ENCODE data around the gene MT4. TPM values are rescaled to one million over a fixed set of nuclear protein-coding genes. Genes with fewer than 3 reads are reported as not detected.

The MT4 gene
- total and polyA plus RNA-seq, 2 donors (not counting 3 experiments of a cell fraction or from before 2014, with no cell fraction given): not detected

GRCh38 chr16:56515665-56516064, 49.2 kb upstream of the MT4 start:
- peaks cover 3% of the 10 kb centered on the region for H3K79me2 ChIP-seq (ENCODE audit: control insufficient read depth, insufficient read depth, low read length)
- dilution Hi-C loops (cut with MboI; ENCODE audit: extremely low pct_ligation_motif_present, low sequenced_read_pairs) (no loop called here), intact Hi-C loops (cut with micrococcal nuclease) (loop anchor here (2.0 kb wide), 1 partner anchor 61 kb away; no protein-coding TSS in a partner anchor)
- H3K36me3 ChIP-seq (ENCODE audit: control insufficient read depth in 2 of 2, extremely low read depth in 1 of 2, insufficient read depth in 2 of 2, low read length in 2 of 2): no peaks in the 10 kb centered on the region
- no peaks in the 10 kb centered on the region for H3K9me3 ChIP-seq (replicated peaks; ENCODE audit: control insufficient read depth, insufficient read depth, low read length)
- H2AFZ ChIP-seq (ENCODE audit: low read depth, low read length): no peak overlapping the region
- no peak for TF ChIP-seq JUN (IDR thresholded peaks at IDR 0.05; ENCODE audit: borderline replicate concordance, insufficient read depth, insufficient read length, low read depth)
- no peak for TF ChIP-seq POLR2A (IDR thresholded peaks at IDR 0.05; ENCODE audit: low read depth, low read length)
- no peak for TF ChIP-seq FOS (IDR thresholded peaks at IDR 0.05; ENCODE audit: borderline replicate concordance, insufficient read depth, low read length)
- TF ChIP-seq MYC (IDR thresholded peaks at IDR 0.05; ENCODE audit: low read depth, low read length): no peak
- TF ChIP-seq MAX (IDR thresholded peaks at IDR 0.05; ENCODE audit: insufficient read depth, insufficient read length): no peak
- TF ChIP-seq GATA2 (IDR thresholded peaks at IDR 0.05; ENCODE audit: insufficient read depth, insufficient read length, low read depth, low read length): no peak
- TF ChIP-seq CTCF (IDR thresholded peaks at IDR 0.05; ENCODE audit: extremely low read depth in 1 of 2, insufficient read depth in 1 of 2, low read depth in 1 of 2, low read length in 2 of 2): no peak
- TF ChIP-seq POLR2AphosphoS5 (IDR thresholded peaks at IDR 0.05; ENCODE audit: insufficient read depth, low read depth, low read length): no peak
- TF ChIP-seq EZH2 (IDR thresholded peaks at IDR 0.05; ENCODE audit: borderline replicate concordance, low read depth, low read length, severe bottlenecking): no peak
- H3K4me3 ChIP-seq (replicated peaks in 1 of 3; ENCODE audit: insufficient read depth in 1 of 3, low read depth in 1 of 3, low read length in 3 of 3): no peak overlapping the region
- no peak overlapping the region for H3K4me2 ChIP-seq (ENCODE audit: insufficient read depth, low read length)
- CTCF ChIA-PET: interaction anchor here (3.0 to 4.1 kb wide), 2 partner anchors 85 to 186 kb away, joined by 12 to 35 read pairs; no protein-coding TSS in a partner anchor
- H3K9me1 ChIP-seq (replicated peaks; ENCODE audit: control insufficient read depth, extremely low read depth, insufficient read depth, low read length): no peaks in the 10 kb centered on the region
- DNase-seq (ENCODE audit: low read depth, low spot score) (no peak), FAIRE-seq (no peak)
- no TSS peak for BruUV-seq (replicated peaks)
- H4K20me1 ChIP-seq (replicated peaks; ENCODE audit: control insufficient read depth, extremely low read depth, insufficient read depth, low read length): no peaks in the 10 kb centered on the region
- POLR2A ChIA-PET: no interaction called here
- H3K27ac ChIP-seq (ENCODE audit: insufficient read depth, low read depth, low read length): no peak overlapping the region
- no peaks in the 10 kb centered on the region for H3K27me3 ChIP-seq (ENCODE audit: control insufficient read depth in 2 of 2, insufficient read depth in 2 of 2, low read length in 2 of 2)
- H3K4me1 ChIP-seq (ENCODE audit: control insufficient read depth, extremely low read depth, insufficient read depth, low read length): peaks cover 15% of the 10 kb centered on the region
- H3K9ac ChIP-seq (replicated peaks; ENCODE audit: extremely low read depth, insufficient read depth, low read length): no peak overlapping the region

Measured in endothelial cell of umbilical vein (primary cell).